Measurements from ENCODE around the gene CASTOR1.

- TF ChIP-seq, protein P1, sequence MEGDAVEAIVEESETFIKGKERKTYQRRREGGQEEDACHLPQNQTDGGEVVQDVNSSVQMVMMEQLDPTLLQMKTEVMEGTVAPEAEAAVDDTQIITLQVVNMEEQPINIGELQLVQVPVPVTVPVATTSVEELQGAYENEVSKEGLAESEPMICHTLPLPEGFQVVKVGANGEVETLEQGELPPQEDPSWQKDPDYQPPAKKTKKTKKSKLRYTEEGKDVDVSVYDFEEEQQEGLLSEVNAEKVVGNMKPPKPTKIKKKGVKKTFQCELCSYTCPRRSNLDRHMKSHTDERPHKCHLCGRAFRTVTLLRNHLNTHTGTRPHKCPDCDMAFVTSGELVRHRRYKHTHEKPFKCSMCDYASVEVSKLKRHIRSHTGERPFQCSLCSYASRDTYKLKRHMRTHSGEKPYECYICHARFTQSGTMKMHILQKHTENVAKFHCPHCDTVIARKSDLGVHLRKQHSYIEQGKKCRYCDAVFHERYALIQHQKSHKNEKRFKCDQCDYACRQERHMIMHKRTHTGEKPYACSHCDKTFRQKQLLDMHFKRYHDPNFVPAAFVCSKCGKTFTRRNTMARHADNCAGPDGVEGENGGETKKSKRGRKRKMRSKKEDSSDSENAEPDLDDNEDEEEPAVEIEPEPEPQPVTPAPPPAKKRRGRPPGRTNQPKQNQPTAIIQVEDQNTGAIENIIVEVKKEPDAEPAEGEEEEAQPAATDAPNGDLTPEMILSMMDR (conservative IDR thresholded peaks at IDR 0.05 in 1 of 2, IDR thresholded peaks at IDR 0.05 in 1 of 2; ENCODE audit: low read depth in 1 of 2, low read length in 2 of 2) = no peak
- TF ChIP-seq EZH2 (IDR thresholded peaks at IDR 0.05; ENCODE audit: low read length, missing control alignments) = no peak
Observed at GRCh38 chr22:30325065-30325720, 35.9 kb upstream of the CASTOR1 start.

Data from fibroblast of lung (primary cell).